BJ (cell line): Measurements from ENCODE around the gene TMEM229A. TPM values are rescaled to one million over a fixed set of nuclear protein-coding genes. Genes with fewer than 3 reads are reported as not detected.

ENCODE experiments used
- CTCF ChIA-PET: fragments of 350-600 bp; formaldehyde crosslinking; extraction: SDS; loops from one replicate; lab custom pipeline; 2021; ENCODE audit warnings: antibody characterized with exemption, inconsistent platforms; lab: Yijun Ruan, JAX
- POLR2A ChIA-PET: fragments of 300-600 bp; sonication (Branson Sonifier 250); formaldehyde crosslinking; extraction: SDS; loops from one replicate; lab custom pipeline; 2021; ENCODE audit warnings: antibody characterized with exemption; lab: Charles Lee
- DNase-seq: peaks from one replicate; pipeline ENCODE4 v3.0.0-alpha.2; 2011; ENCODE audit warnings: low read depth
- H3K27me3 ChIP-seq: 2 replicates; pipeline ENCODE4 v1.6.0; 2011; ENCODE audit warnings: low read length; ENCODE audit not compliant: control insufficient read depth, insufficient read depth
- H3K36me3 ChIP-seq: 2 replicates; pipeline ENCODE4 v1.5.1; 2011; ENCODE audit warnings: low read length; ENCODE audit not compliant: control insufficient read depth, insufficient read depth
- H3K4me3 ChIP-seq: 2 replicates; pipeline ENCODE4 v1.5.1; 2011; ENCODE audit warnings: low read depth, mild to moderate bottlenecking, control low read depth, low read length
- CTCF ChIP-seq: IDR thresholded peaks from 2 replicates; pipeline ENCODE4 v1.5.1; 2011; ENCODE audit warnings: low read depth, mild to moderate bottlenecking, control low read depth, inconsistent platforms, low read length, moderate library complexity; ENCODE audit not compliant: insufficient read depth
- polyA plus RNA-seq: library from polyadenylated mRNA; depleted of rRNA; stranded (reverse); fragments of >200 nt; gene quantifications from 2 replicates; pipeline ENCODE4 v1.2.3, GENCODE V29; 2011; rRNA removed

The TMEM229A gene
- polyA plus RNA-seq, 1 experiment: not detected

GRCh38 chr7:123995617-123996326 lies 37.1 kb downstream of the TMEM229A start:
- CTCF ChIA-PET: no interaction called here
- Histone ChIP-seq H3K27me3 (no peaks in the 10 kb centered on the region), H3K36me3 (no peaks in the 10 kb centered on the region), H3K4me3 (no peak overlapping the region)
- no peak for TF ChIP-seq CTCF
- POLR2A ChIA-PET: no interaction called here
- DNase-seq: no peak

- ChIA-PET POLR2A (no interaction called here), CTCF (no interaction called here)
- no peaks in the 10 kb centered on the region for H3K27me3 ChIP-seq
- no peak for TF ChIP-seq CTCF
- no peak for DNase-seq
- H3K36me3 ChIP-seq: no peaks in the 10 kb centered on the region
- no peak overlapping the region for H3K4me3 ChIP-seq
Measured at GRCh38 chr7:123994449-123994848, 38.4 kb downstream of the TMEM229A start.

- CTCF ChIA-PET: no interaction called here
- H3K4me3 ChIP-seq: no peak overlapping the region
- no peak for DNase-seq
- H3K36me3 ChIP-seq: no peaks in the 10 kb centered on the region
- H3K27me3 ChIP-seq: no peaks in the 10 kb centered on the region
- POLR2A ChIA-PET: no interaction called here
- TF ChIP-seq CTCF: no peak
Measured at GRCh38 chr7:123993996-123994395, 38.9 kb downstream of the TMEM229A start.

GRCh38 chr7:123992913-123993518 lies 39.9 kb downstream of the TMEM229A start:
- H3K4me3 ChIP-seq: no peak overlapping the region
- ChIA-PET POLR2A (no interaction called here), CTCF (no interaction called here)
- DNase-seq: no peak
- H3K36me3 ChIP-seq: no peaks in the 10 kb centered on the region
- no peaks in the 10 kb centered on the region for H3K27me3 ChIP-seq
- no peak for TF ChIP-seq CTCF

- Histone ChIP-seq H3K4me3 (no peak overlapping the region), H3K27me3 (no peaks in the 10 kb centered on the region), H3K36me3 (no peaks in the 10 kb centered on the region)
- no peak for DNase-seq
- ChIA-PET CTCF (no interaction called here), POLR2A (no interaction called here)
- TF ChIP-seq CTCF: no peak
Measured at GRCh38 chr7:123987445-123987844, 45.4 kb downstream of the TMEM229A start.

Other genes with a start within 250 kb of the TMEM229A start
- gene HYAL4, start 187.9 kb downstream of the TMEM229A start, polyA plus RNA-seq: not detected in 2 replicates
- not detected in 2 replicates for gene SPAM1, start 107.8 kb downstream of the TMEM229A start, polyA plus RNA-seq